SK-N-SH (cell line): ENCODE measurements around the gene CHRNE.

Experiments
- CHD2 ChIP-seq: fragments of 150-350 bp; IDR thresholded peaks from 2 replicates; pipeline ENCODE4 v1.6.1; 2018; ENCODE audit warnings: low read length; ENCODE audit not compliant: partially characterized antibody
- JUND ChIP-seq: IDR thresholded peaks from 2 replicates; pipeline ENCODE4 v1.4.0; 2012
- MEF2A ChIP-seq: IDR thresholded peaks from 2 replicates; pipeline ENCODE4 v1.4.0; 2012; ENCODE audit warnings: low read depth, borderline replicate concordance
- NRF1 ChIP-seq: IDR thresholded peaks from 2 replicates; pipeline ENCODE4 v1.6.1; 2012; ENCODE audit warnings: low read depth, mild to moderate bottlenecking, low read length
- RCOR1 ChIP-seq: fragments of 150-350 bp; IDR thresholded peaks from 2 replicates; pipeline ENCODE4 v1.6.1; 2017; ENCODE audit warnings: antibody characterized with exemption, low read length
- TAF1 ChIP-seq: IDR thresholded peaks from 2 replicates; pipeline ENCODE4 v1.6.1; 2012; ENCODE audit warnings: low read depth, mild to moderate bottlenecking, low read length, moderate library complexity, borderline replicate concordance
- TF ChIP-seq, protein P1 (sequence below): fragments of 150-350 bp; IDR thresholded peaks from 2 replicates; pipeline ENCODE4 v1.6.1; 2016; ENCODE audit warnings: mild to moderate bottlenecking, low read depth, low read length
- TF ChIP-seq, protein P2 (sequence below): fragments of 200-600 bp; sonication (generic); IDR thresholded peaks from 2 replicates; pipeline ENCODE4 v1.6.1; 2017; ENCODE audit warnings: antibody characterized with exemption, mild to moderate bottlenecking, moderate library complexity
- TF ChIP-seq, protein P3 (sequence below): IDR thresholded peaks from 2 replicates; pipeline ENCODE4 v1.4.0; 2012; ENCODE audit warnings: low read depth

DNA sequence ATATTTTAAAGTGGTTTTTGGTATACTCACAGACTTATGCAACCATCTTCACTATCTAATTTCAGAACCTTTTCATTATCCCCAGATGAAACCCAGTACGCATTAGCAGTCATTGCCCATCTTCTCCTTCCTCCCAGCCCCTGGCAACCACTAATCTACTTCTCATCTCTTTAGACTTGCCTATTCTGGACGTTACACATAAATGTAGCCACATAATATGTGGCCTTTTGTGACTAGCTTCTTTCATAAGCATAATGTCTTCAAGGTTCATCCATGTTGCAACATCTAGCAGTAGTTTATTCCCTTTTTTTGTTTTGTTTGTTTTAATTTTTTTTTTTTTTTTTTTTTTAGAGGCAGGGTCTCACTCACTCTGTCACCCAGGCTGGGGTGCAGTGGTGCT, 32.0 kb downstream of the CHRNE start:
- TF ChIP-seq, protein P1, sequence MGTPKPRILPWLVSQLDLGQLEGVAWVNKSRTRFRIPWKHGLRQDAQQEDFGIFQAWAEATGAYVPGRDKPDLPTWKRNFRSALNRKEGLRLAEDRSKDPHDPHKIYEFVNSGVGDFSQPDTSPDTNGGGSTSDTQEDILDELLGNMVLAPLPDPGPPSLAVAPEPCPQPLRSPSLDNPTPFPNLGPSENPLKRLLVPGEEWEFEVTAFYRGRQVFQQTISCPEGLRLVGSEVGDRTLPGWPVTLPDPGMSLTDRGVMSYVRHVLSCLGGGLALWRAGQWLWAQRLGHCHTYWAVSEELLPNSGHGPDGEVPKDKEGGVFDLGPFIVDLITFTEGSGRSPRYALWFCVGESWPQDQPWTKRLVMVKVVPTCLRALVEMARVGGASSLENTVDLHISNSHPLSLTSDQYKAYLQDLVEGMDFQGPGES, result no peak
- TF ChIP-seq, protein P2, sequence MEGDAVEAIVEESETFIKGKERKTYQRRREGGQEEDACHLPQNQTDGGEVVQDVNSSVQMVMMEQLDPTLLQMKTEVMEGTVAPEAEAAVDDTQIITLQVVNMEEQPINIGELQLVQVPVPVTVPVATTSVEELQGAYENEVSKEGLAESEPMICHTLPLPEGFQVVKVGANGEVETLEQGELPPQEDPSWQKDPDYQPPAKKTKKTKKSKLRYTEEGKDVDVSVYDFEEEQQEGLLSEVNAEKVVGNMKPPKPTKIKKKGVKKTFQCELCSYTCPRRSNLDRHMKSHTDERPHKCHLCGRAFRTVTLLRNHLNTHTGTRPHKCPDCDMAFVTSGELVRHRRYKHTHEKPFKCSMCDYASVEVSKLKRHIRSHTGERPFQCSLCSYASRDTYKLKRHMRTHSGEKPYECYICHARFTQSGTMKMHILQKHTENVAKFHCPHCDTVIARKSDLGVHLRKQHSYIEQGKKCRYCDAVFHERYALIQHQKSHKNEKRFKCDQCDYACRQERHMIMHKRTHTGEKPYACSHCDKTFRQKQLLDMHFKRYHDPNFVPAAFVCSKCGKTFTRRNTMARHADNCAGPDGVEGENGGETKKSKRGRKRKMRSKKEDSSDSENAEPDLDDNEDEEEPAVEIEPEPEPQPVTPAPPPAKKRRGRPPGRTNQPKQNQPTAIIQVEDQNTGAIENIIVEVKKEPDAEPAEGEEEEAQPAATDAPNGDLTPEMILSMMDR, result no peak
- TF ChIP-seq NRF1 (no peak), CHD2 (no peak), RCOR1 (no peak), JUND (no peak), TAF1 (no peak), MEF2A (no peak)
- TF ChIP-seq, protein P3, sequence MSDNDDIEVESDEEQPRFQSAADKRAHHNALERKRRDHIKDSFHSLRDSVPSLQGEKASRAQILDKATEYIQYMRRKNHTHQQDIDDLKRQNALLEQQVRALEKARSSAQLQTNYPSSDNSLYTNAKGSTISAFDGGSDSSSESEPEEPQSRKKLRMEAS, result no peak
